NCI-H446 (cell line): ENCODE data around the gene IP6K1.
"Not testable (repeated sequence)": the region's sequence is repeated elsewhere in the genome, so short reads cannot be mapped to it uniquely, and the experiment has no call there.

Source experiments
- DNase-seq, 2 experiments: peaks; one replicate each; lab custom pipeline; 2025; lab: John Stamatoyannopoulos, UW

The IP6K1 gene

DNA sequence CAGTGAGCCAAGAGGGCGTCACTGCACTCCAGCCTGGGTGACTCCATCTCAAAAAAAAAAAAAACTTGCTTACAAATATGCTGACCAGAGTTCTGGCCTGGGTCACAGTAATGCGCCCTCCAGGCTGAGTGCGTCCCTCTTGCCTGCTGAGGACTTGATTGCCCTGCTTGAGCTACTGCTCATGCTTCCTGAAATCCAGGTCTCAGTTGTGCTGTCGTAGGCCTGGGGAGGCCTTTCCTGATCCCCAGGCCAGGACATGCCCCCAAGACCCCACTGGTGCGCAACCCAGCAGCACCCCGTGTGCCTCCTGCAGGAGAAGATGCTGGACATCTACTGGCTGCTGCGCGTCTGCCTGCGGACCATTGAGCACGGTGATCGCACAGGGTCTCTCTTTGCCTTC lies 74.2 kb downstream of the IP6K1 start:
- no peak for DNase-seq

- DNase-seq, result no peak
Observed at GRCh38 chr3:49711489-49711888, 74.9 kb downstream of the IP6K1 start.

DNA sequence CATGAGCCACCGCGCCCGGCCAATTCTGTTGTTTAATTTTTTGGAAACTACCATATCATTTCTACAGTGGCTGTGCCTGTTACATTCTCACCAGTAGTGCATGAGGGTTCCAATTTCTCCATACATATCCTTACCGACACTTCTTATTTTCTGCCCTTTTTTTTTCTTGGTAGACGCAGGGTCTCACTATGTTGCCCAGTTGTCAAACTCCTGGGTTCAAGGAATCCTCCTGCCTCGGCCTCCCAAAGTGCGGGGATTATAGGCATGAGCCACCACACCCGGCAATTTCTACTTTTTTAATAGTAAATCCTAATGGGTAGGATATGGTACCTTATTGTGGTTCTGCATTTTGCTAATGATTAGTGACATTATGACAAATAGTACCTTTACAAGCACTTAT lies 76.5 kb downstream of the IP6K1 start:
- no peak for DNase-seq

GRCh38 chr3:49707113-49707480 lies 79.2 kb downstream of the IP6K1 start:
- peak in 1 of 2 experiments; percentile 53 for DNase-seq

DNA sequence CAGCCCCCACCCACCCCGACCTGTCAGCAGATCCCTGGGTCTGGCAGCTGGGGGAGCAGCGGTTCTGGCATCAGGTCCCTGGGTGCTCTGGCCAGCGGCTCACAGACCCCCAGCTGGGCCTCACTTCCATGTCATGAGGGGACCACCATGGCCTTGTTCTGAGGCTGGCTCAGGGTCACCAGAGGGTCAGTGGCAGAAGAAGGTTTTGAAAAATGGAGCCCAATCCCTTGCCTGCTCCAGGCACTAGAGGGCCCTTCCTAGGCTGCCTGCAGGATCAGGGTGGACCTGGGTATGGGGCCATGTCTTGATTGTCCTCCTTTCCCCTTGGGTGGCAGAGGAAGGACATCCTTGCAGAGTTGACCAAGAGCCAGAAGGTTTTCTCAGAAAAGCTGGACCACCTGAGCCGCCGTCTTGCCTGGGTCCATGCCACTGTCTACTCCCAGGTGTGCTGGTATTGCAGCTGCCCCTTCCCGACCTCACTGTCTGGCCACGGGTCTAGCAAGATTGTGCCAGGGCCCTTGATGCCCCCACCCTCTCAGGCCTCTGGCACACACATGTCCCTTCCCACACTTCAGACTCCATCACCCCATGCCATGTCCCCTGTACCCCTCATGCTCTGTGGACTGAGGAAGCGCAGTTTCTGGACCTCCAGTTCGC lies 79.8 kb downstream of the IP6K1 start:
- no peak for DNase-seq

GRCh38 chr3:49705390-49705960 lies 80.9 kb downstream of the IP6K1 start:
- DNase-seq, result no peak

DNA sequence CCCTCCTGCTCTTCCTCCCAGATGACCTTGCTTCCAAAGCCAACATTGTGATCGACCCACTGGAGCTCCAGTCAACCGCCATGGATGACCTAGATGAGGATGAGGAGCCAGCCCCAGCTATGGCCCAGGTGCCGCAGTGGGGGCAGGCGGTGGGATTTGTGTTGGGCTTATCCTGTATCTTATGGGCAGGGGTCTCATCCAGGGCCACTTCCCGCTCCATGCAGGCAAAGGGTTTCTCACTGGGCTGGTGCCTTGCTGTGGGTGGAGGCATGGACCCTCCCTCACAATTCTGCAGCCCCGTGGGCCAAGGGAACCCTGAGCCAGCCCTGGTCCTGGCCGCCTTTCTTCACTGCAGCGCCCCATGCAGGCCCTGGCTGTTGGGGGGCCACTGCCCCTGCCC lies 81.7 kb downstream of the IP6K1 start:
- DNase-seq, result no peak

GRCh38 chr3:49703956-49704355 lies 82.4 kb downstream of the IP6K1 start:
- no peak for DNase-seq

DNA sequence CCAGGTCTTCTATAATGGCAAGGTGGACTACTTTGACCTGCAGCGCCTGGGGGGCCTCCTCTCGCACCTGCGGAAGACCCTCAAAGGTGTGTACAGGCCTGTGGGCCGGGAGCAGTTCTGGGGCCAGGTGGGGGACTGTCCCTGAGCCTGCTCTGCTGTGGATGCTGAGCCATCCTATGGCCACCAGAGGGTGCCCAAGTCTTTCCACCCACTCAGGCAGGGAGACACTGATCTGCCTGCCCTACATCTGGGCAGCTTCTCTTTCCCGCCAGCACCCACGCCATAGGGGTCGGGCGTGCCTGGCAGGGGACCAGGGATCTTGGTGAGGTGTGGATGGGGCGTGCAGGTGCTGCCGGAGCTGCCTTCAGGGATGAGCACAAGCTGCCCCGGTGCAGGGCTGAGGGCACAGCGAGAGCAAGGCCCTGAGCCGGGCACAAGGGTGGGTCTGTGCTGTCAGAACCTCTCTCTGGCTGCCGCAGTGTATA lies 82.9 kb downstream of the IP6K1 start:
- peak; percentile 8 to 62 for DNase-seq

DNA sequence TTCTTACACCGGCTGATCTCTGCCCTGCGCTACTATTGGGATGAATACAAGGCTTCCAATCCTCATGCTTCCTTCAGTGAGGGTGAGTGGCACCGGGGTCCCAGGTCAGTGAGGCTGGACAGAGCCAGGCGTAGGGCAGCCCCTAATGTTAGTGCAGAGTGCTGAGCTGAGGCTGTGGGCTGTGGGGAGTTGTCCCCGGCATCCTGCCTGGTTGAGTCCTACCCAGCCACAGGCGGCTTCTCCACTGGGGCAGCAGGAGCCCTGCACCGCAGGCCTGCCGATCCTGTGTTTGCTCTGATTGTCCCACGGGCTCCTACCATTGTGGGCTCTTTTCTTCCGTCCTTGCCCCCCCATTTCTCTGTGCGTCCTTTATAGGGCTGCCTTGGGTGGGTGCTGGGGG lies 83.7 kb downstream of the IP6K1 start:
- no peak for DNase-seq

DNA sequence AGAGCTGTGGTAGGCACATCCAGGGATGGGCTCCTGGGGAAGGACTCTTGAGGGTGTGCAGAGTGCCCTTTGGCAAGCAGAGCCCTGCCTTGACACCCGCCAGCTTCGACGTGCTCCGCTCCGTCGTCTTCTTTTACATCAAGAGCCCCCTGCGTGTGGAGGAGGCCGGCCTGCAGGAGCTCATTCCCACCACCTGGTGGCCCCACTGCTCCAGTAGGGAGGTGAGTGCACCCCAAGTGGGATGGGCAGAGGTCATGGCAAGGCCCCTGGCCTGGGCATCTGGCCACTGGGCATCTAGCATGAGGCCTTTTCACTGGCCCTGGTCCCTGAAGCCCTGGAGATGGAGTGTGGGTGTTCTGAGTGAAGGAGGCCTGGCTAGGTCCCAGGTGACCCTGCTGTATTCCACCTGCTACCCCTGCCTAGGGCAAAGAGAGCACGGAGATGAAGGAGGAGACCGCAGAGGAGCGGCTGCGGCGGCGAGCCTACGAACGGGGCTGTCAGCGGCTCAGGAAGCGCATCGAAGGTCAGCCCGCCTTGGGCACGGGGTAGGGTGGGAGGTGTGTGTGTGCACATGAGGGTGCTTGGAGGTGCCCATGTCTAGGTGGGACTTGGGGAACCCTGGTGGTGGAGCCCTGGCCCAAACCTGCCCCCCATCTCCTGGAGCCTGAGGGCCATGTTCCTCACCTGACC lies 84.8 kb downstream of the IP6K1 start:
- DNase-seq, result no peak

DNA sequence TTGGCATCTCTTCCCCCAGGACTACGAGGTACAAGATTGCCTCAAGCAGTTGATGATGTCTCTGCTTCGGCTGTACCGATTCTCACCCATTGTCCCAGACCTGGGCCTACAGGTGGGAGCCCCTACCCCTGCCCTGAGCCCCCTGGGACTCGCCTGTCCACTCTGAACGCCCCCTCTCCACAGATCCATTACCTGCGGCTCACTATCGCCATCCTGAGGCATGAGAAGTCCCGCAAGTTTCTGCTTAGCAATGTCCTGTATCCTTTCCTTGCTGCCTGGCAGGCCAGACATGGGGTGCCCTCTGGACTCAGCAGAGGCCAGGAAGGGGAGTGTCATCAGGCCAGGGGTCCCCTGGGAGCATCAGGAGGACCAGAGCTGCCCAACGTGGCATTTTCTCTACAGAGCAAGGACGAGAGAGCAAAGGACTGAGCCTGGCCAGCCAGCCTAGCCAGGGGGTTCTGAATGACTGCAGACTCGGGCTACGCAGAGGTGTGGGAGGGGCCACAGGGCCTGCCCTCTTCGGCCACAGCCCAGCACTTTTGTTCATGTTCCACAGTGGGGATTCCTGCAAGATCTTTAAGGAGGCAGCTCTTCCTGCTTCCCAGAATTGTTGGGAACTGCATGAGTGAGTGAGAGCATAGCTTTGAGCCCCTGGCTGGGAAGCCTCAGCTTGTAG lies 85.8 kb downstream of the IP6K1 start:
- no peak for DNase-seq

- DNase-seq, result no peak
Observed at GRCh38 chr3:49700014-49700413, 86.3 kb downstream of the IP6K1 start.

GRCh38 chr3:49699281-49699979 lies 86.9 kb downstream of the IP6K1 start:
- DNase-seq, result no peak

DNA sequence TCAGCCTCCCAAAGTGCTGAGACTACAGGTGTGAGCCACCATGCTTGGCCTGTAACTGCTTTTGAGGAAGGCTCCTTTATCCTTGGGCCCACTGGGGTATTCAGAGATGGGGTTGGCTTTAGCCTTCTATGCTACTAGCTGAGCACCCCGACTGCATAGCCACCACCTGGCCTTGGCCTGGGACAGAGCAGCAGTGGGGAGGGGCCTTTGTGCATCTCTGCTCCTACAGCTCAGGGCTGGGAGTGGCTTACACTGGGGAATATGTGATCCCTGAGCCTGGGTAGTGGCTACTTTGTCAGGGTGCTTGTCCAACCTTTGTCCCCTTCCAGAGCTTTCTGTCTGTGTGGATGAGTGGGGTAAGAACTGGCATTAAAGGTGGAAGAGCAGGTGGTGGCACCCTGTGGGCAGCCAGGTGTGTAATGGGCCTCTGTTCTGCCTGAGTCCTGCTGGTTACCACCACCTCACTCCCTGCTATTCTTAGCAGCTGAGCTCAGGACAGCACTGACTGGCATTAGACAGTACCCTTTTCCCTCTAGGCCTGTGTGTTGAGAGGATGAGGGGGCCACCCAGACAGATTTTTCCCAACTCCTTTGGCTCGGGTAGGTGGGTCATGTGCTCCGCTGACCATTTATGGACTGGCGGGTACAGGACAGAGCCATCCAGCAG lies 90.9 kb downstream of the IP6K1 start:
- DNase-seq, result not testable (repeated sequence)

DNA sequence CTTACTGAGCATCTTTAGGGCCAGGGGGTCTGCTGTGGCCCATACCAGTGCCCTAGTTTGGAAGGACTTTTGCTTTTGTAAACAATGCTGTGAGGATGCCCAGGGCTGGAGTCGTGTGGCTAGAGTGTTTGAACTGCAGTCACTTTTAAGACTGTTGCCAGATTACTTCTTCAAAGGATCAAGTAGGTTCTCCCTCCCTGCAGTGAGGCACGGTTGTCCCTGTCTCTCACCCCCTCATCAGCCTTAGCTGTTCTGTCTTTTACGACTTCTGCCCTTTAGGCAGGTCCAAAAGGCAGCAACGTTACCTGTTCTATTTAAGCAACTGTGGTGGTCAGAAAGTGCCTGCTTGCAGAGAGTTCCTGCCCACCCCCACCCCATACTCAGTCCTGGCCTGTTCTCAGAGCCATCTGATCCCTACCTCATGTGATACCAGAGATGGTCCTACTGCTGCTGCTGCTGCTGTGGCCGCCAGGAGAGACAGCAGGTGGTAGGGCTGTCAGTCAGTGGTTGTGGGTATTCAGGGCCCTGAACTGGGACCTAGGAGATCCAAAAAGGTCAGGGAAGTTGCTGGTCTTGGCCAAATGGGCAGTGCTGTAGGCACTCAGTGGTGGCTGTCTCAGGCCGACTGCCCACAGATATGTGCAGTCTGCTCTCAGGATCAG lies 91.8 kb downstream of the IP6K1 start:
- DNase-seq, result not testable (repeated sequence)

DNA sequence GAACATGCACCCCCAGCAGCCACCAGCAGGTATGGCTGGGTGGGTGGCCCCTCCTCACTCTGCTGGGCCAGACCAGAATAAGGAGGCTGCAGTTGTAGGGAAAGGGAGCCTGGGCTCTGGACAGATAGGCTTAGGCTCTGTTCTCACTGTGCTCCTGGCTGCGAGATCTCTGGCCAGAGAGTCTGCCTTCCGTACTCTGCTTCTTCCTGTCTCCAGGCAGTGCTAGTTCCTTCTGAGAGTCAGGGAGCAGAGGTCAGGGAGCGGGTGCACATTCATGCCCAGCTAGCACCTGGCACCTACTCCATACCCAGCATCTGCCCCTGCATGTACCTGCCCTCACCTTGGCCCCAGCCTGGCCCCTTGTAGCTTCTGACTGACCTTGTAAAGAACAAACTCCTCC lies 94.9 kb downstream of the IP6K1 start:
- not testable (repeated sequence) for DNase-seq

DNA sequence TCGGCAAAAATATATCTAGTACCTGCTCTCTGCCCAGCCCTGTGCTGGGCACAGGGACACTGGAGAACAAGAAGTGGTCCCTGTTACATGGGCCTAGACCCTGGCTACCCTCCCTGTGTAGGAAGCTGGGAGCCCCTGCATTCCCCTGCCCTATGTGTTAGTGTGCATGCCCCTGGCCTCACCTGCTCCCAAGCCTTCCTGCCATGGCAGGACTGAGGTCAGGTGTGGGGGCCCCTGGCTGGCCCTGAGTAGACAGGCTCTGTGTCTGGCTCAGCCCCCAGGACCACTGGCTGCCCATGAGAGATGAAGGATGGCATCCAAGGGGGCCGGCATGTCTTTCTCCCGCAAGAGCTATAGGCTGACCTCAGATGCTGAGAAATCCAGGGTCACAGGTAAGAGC lies 95.5 kb downstream of the IP6K1 start:
- not testable (repeated sequence) for DNase-seq

GRCh38 chr3:49689908-49690624 lies 96.3 kb downstream of the IP6K1 start:
- not testable (repeated sequence) for DNase-seq
